Measurements from ENCODE around the gene UBQLN4.
"Not testable (repeated sequence)": the region's sequence is repeated elsewhere in the genome, so short reads cannot be mapped to it uniquely, and the experiment has no call there.

UBQLN4 gene

GRCh38 chr1:156081180-156081916, 27.8 kb upstream of the UBQLN4 start:
- no peak for DNase-seq (ENCODE audit: extremely low read depth in 1 of 2, low read depth in 1 of 2)

GRCh38 chr1:156080863-156081179, 27.2 kb upstream of the UBQLN4 start:
- DNase-seq (ENCODE audit: extremely low read depth in 1 of 2, low read depth in 1 of 2): no peak

- no peak for DNase-seq (ENCODE audit: extremely low read depth in 1 of 2, low read depth in 1 of 2)
Observed at GRCh38 chr1:156080241-156080862, 26.8 kb upstream of the UBQLN4 start.

GRCh38 chr1:156079762-156080161, 26.2 kb upstream of the UBQLN4 start:
- no peak for DNase-seq (ENCODE audit: extremely low read depth in 1 of 2, low read depth in 1 of 2)

GRCh38 chr1:156078728-156079127, 25.1 kb upstream of the UBQLN4 start:
- no peak for DNase-seq (ENCODE audit: extremely low read depth in 1 of 2, low read depth in 1 of 2)

GRCh38 chr1:156077430-156077760, 23.8 kb upstream of the UBQLN4 start:
- DNase-seq (ENCODE audit: extremely low read depth in 1 of 2, low read depth in 1 of 2): no peak

- DNase-seq (ENCODE audit: extremely low read depth in 1 of 2, low read depth in 1 of 2): peak in 1 of 2 donors; percentile 27
Observed at GRCh38 chr1:156076609-156077429, 23.2 kb upstream of the UBQLN4 start.

GRCh38 chr1:156075775-156076204, 22.2 kb upstream of the UBQLN4 start:
- DNase-seq (ENCODE audit: extremely low read depth in 1 of 2, low read depth in 1 of 2): no peak

GRCh38 chr1:156075162-156075561, 21.6 kb upstream of the UBQLN4 start:
- no peak for DNase-seq (ENCODE audit: extremely low read depth in 1 of 2, low read depth in 1 of 2)

- no peak for DNase-seq (ENCODE audit: extremely low read depth in 1 of 2, low read depth in 1 of 2)
Observed at GRCh38 chr1:156074661-156075060, 21.1 kb upstream of the UBQLN4 start.

GRCh38 chr1:156073740-156074139, 20.1 kb upstream of the UBQLN4 start:
- DNase-seq (ENCODE audit: extremely low read depth in 1 of 2, low read depth in 1 of 2): no peak

- DNase-seq (ENCODE audit: extremely low read depth in 1 of 2, low read depth in 1 of 2): no peak
Observed at GRCh38 chr1:156073110-156073687, 19.6 kb upstream of the UBQLN4 start.

- no peak for DNase-seq (ENCODE audit: extremely low read depth in 1 of 2, low read depth in 1 of 2)
Observed at GRCh38 chr1:156072251-156072650, 18.7 kb upstream of the UBQLN4 start.

GRCh38 chr1:156071332-156071816, 17.8 kb upstream of the UBQLN4 start:
- DNase-seq (ENCODE audit: extremely low read depth in 1 of 2, low read depth in 1 of 2): not testable (repeated sequence)

- no peak for DNase-seq (ENCODE audit: extremely low read depth in 1 of 2, low read depth in 1 of 2)
Observed at GRCh38 chr1:156070548-156070947, 16.9 kb upstream of the UBQLN4 start.

- DNase-seq (ENCODE audit: extremely low read depth in 1 of 2, low read depth in 1 of 2): no peak
Observed at GRCh38 chr1:156069490-156070455, 16.2 kb upstream of the UBQLN4 start.

GRCh38 chr1:156067262-156067661, 13.7 kb upstream of the UBQLN4 start:
- no peak for DNase-seq (ENCODE audit: extremely low read depth in 1 of 2, low read depth in 1 of 2)

GRCh38 chr1:156065871-156066270, 12.3 kb upstream of the UBQLN4 start:
- DNase-seq (ENCODE audit: extremely low read depth in 1 of 2, low read depth in 1 of 2): no peak

- DNase-seq (ENCODE audit: extremely low read depth in 1 of 2, low read depth in 1 of 2): no peak
Observed at GRCh38 chr1:156065212-156065611, 11.6 kb upstream of the UBQLN4 start.

GRCh38 chr1:156064615-156065014, 11.0 kb upstream of the UBQLN4 start:
- DNase-seq (ENCODE audit: extremely low read depth in 1 of 2, low read depth in 1 of 2): no peak

- no peak for DNase-seq (ENCODE audit: extremely low read depth in 1 of 2, low read depth in 1 of 2)
Observed at GRCh38 chr1:156063997-156064285, 10.3 kb upstream of the UBQLN4 start.
